ENCODE measurements around the gene CCDC13. TPM values are rescaled to one million over a fixed set of nuclear protein-coding genes. Genes with fewer than 3 reads are reported as not detected.
A peak's percentile ranks its signal among the peaks of the same experiment; 100 is the strongest.

Gene CCDC13
- total RNA-seq, 1 donor from 2014 or later, result 0.60 TPM

DNA sequence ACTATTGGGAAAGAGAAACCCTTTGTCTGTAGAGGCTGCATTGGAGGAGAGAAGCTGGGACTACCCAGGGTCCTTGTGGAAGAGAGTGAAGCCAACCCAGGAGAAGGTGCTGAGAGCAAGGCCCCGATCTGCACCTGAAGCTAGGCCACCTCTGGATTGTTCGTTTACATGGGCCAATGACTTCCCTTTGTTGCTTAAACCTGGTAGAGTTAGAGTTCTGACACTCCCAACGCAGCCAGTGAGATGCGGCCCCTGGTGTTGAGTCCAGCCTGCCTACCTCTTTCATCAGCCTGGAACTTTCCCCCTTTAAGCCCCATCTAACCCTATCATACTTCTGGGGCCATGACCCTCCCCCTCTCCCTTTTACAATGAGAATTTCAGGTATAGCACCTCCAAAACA lies 30.8 kb downstream of the CCDC13 start:
- H3K36me3 Mint-ChIP-seq, result no peaks in the 10 kb centered on the region
- H3K4me3 Mint-ChIP-seq, result no peak overlapping the region
- H3K9me3 Mint-ChIP-seq, result no peaks in the 10 kb centered on the region
- H3K27me3 Mint-ChIP-seq (ENCODE audit: low read depth), result no peaks in the 10 kb centered on the region
- H3K27ac Mint-ChIP-seq, result no peak overlapping the region
- TF ChIP-seq, protein P1, sequence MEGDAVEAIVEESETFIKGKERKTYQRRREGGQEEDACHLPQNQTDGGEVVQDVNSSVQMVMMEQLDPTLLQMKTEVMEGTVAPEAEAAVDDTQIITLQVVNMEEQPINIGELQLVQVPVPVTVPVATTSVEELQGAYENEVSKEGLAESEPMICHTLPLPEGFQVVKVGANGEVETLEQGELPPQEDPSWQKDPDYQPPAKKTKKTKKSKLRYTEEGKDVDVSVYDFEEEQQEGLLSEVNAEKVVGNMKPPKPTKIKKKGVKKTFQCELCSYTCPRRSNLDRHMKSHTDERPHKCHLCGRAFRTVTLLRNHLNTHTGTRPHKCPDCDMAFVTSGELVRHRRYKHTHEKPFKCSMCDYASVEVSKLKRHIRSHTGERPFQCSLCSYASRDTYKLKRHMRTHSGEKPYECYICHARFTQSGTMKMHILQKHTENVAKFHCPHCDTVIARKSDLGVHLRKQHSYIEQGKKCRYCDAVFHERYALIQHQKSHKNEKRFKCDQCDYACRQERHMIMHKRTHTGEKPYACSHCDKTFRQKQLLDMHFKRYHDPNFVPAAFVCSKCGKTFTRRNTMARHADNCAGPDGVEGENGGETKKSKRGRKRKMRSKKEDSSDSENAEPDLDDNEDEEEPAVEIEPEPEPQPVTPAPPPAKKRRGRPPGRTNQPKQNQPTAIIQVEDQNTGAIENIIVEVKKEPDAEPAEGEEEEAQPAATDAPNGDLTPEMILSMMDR (IDR thresholded peaks at IDR 0.05; ENCODE audit: unreplicated experiment), result no peak
- DNase-seq (ENCODE audit: low spot score in 2 of 2, unreplicated experiment in 2 of 2), result no peak
- H3K4me1 Mint-ChIP-seq, result peaks cover 28% of the 10 kb centered on the region

DNA sequence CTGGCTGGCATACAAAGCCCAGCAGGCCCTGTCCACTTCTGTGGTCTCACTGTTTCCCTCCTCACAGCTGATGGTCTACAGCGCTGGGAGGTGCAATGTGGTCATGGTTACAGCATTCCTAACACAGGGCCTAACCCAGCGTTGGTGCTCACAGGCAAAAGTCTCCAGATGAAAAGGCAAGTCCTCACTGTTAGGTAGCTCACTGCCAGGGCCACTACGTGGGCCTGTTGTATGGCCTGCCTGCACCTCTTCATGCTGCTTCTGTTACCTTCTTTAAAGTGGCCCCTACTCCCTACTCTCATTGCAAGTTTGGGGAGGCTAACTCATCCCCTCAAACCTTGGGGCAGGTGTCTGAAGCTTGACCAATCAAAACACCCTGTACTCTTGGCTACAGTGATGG lies 31.3 kb downstream of the CCDC13 start:
- TF ChIP-seq, protein P1 (IDR thresholded peaks at IDR 0.05; ENCODE audit: unreplicated experiment), result no peak
- no peak for DNase-seq (ENCODE audit: low spot score in 2 of 2, unreplicated experiment in 2 of 2)
- no peaks in the 10 kb centered on the region for H3K36me3 Mint-ChIP-seq
- no peak overlapping the region for H3K27ac Mint-ChIP-seq
- no peak overlapping the region for H3K4me3 Mint-ChIP-seq
- H3K4me1 Mint-ChIP-seq, result peaks cover 26% of the 10 kb centered on the region
- H3K9me3 Mint-ChIP-seq, result no peaks in the 10 kb centered on the region
- H3K27me3 Mint-ChIP-seq (ENCODE audit: low read depth), result no peaks in the 10 kb centered on the region

DNA sequence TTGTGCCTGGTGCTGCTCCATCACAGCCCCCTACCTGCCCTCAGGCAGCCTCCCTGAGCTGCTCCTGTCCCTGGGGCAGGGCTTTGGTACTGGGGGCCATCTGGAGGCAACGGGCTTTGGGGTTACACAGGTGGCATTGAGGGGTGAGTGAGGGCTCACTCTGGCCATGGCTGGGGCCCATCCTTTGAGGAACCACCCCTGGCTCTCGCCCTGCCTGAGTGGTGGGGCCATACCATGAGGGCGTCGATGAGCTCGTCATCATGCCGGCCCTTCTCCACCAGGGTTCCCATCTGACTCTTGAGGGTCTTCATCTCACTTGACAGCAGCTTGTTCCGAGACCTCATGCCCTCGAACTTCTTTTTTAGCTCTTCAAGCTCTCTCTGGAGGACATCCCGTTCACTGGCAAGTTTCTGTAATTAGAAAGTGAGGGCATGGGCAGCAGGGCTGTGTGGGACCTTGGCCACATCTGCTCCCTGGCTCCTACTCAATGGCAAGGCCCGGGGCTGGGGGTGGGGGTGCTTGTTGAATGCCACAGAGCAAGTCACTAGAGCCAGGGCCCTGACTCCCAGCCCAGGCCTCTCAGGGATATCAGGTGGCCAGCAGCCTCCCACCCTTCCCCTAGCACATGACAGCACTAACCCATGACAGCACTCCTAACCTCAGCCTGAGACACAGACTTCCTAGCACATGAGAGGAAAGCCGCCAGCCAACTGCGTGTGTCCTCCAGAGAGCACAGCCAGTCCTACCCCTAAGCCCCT lies 33.5 kb downstream of the CCDC13 start:
- no peaks in the 10 kb centered on the region for H3K36me3 Mint-ChIP-seq
- H3K4me3 Mint-ChIP-seq, result no peak overlapping the region
- H3K9me3 Mint-ChIP-seq, result no peaks in the 10 kb centered on the region
- peaks cover 9% of the 10 kb centered on the region for H3K4me1 Mint-ChIP-seq
- DNase-seq (ENCODE audit: low spot score in 2 of 2, unreplicated experiment in 2 of 2), result peak in 1 of 2 experiments; percentile 32
- peak overlapping the region; percentile 13 for H3K27ac Mint-ChIP-seq
- peaks cover 1% of the 10 kb centered on the region for H3K27me3 Mint-ChIP-seq (ENCODE audit: low read depth)
- TF ChIP-seq, protein P1 (IDR thresholded peaks at IDR 0.05; ENCODE audit: unreplicated experiment), result no peak

DNA sequence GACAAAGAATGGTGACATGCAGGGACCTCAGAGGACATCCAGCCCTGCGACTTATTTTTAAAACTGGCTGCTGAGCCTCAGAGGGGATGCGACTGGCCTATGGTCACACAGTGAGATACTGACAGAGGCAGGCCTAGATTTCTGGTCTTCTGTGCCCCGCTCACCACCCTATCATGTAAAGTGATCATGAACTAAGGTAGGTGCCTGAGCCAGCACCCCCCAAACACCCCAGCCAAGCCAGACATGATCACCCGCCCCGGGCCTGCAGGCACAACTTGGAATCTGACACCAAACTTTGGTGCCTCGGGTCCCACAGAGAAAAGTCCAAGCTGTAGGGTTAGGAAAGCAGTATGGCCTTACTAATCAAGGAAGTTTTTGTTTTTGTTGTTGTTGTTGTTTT lies 36.5 kb downstream of the CCDC13 start:
- Mint-ChIP-seq H3K4me3 (no peak overlapping the region), H3K9me3 (no peaks in the 10 kb centered on the region), H3K4me1 (peaks cover 7% of the 10 kb centered on the region), H3K27ac (no peak overlapping the region), H3K27me3 (ENCODE audit: low read depth) (peaks cover 1% of the 10 kb centered on the region), H3K36me3 (no peaks in the 10 kb centered on the region)
- DNase-seq (ENCODE audit: low spot score in 2 of 2, unreplicated experiment in 2 of 2), result peak in 1 of 2 experiments; percentile 24
- TF ChIP-seq, protein P1 (IDR thresholded peaks at IDR 0.05; ENCODE audit: unreplicated experiment), result no peak

DNA sequence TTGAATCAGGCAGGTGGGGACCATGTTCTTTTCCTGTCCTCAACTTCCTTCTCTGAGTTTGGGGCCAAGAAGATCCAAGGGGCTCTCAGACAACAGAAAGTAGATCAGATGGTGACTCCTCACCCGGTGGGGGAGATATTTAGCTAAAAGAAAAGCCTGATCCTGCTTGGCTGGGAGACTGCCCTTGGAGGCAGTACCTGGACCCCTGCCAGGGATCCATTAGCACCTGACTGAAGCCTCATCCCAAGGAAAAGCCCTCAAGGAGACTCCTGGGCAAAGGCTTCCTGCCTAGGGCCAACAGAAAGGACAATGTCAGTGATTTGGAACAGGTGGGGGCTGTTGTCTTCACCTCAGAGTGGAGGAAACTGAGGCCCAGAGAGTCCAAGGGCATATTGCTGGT lies 37.0 kb downstream of the CCDC13 start:
- peak in 1 of 2 experiments; percentile 40 for DNase-seq (ENCODE audit: low spot score in 2 of 2, unreplicated experiment in 2 of 2)
- Mint-ChIP-seq H3K27me3 (ENCODE audit: low read depth) (peaks cover 1% of the 10 kb centered on the region), H3K27ac (no peak overlapping the region), H3K4me3 (no peak overlapping the region), H3K36me3 (no peaks in the 10 kb centered on the region), H3K9me3 (no peaks in the 10 kb centered on the region), H3K4me1 (peaks cover 7% of the 10 kb centered on the region)
- TF ChIP-seq, protein P1 (IDR thresholded peaks at IDR 0.05; ENCODE audit: unreplicated experiment), result no peak
